ENCODE measurements around the gene LITAF. TPM values are rescaled to one million over a fixed set of nuclear protein-coding genes. Genes with fewer than 3 reads are reported as not detected.
A peak's percentile ranks its signal among the peaks of the same experiment; 100 is the strongest.
"Not testable (repeated sequence)": the region's sequence is repeated elsewhere in the genome, so short reads cannot be mapped to it uniquely, and the experiment has no call there.

Gene LITAF
- total and polyA plus RNA-seq, 4 donors: 40.7 to 86.3 (median 59.3) TPM

DNA sequence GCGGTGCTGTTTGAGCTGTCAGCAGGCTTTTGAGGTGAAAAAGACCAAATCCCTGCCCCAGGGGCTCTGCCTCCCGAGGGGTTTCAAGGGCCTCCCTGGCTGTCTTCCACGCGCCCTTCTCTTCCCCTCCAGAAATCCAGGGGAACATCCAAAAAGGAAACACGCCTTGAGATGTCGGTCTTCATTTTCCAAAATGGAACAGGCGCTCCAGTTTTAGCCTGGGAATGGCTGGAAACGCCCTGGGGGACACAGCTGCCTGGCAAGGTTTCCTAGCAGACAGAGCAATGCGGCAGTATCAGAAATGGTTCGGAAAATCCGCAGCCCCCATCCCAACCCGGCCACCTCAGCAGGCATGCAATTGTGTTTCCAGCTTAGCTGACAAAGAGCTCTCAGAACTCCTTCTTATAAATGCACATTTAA lies 16.6 kb upstream of the LITAF start:
- WGBS (ENCODE audit: insufficient coverage): 12% methylated on average over 11 of the region's 12 CpGs
- H3K36me3 ChIP-seq (ENCODE audit: control insufficient read depth, insufficient read depth, low read length): no peaks in the 10 kb centered on the region
- no peak overlapping the region for H3K4me3 ChIP-seq (ENCODE audit: low read depth, low read length)
- peaks cover 14% of the 10 kb centered on the region for H3K4me1 ChIP-seq (ENCODE audit: control insufficient read depth, insufficient read depth, low read length)
- no peaks in the 10 kb centered on the region for H3K27me3 ChIP-seq (ENCODE audit: control insufficient read depth, insufficient read depth, low read length)
- peak overlapping the region; percentile 44 for H3K27ac ChIP-seq (ENCODE audit: low read depth, low read length)
- H3K9me3 ChIP-seq (ENCODE audit: control insufficient read depth, insufficient read depth, low read length): no peaks in the 10 kb centered on the region
- DNase-seq (ENCODE audit: low read depth in 4 of 6, low spot score in 6 of 6): peak in 2 of 6 donors; percentile 57 to 63

- Histone ChIP-seq H3K4me3 (ENCODE audit: low read depth, low read length) (no peak overlapping the region), H3K27ac (ENCODE audit: low read depth, low read length) (no peak overlapping the region), H3K4me1 (ENCODE audit: control insufficient read depth, insufficient read depth, low read length) (peaks cover 22% of the 10 kb centered on the region), H3K27me3 (ENCODE audit: control insufficient read depth, insufficient read depth, low read length) (no peaks in the 10 kb centered on the region), H3K36me3 (ENCODE audit: control insufficient read depth, insufficient read depth, low read length) (no peaks in the 10 kb centered on the region), H3K9me3 (ENCODE audit: control insufficient read depth, insufficient read depth, low read length) (no peaks in the 10 kb centered on the region)
- 71% methylated on average over 4 of the region's 7 CpGs for WGBS (ENCODE audit: insufficient coverage)
- no peak for DNase-seq (ENCODE audit: low read depth in 4 of 6, low spot score in 6 of 6)
Observed at GRCh38 chr16:11602321-11602720, 15.6 kb upstream of the LITAF start.

DNA sequence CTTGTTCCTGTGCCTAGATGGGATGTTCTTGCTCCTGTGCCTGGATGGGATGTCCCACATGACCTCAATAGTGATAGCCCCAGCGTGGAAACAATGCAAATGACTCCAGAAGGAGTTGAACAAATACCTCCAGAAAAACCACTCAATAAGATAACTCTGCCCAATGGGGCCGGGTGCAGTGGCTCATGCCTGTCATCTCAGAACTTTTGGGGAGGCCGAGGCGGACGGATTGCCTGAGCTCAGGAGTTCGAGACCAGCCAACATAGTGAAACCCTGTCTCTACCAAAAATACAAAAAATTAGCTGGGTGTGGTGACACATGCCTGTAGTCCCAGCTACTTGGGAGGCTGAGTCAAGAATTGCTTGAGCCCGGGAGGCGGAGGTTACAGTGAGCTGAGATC lies 15.2 kb upstream of the LITAF start:
- Histone ChIP-seq H3K27me3 (ENCODE audit: control insufficient read depth, insufficient read depth, low read length) (no peaks in the 10 kb centered on the region), H3K27ac (ENCODE audit: low read depth, low read length) (no peak overlapping the region), H3K9me3 (ENCODE audit: control insufficient read depth, insufficient read depth, low read length) (no peaks in the 10 kb centered on the region), H3K4me3 (ENCODE audit: low read depth, low read length) (no peak overlapping the region), H3K4me1 (ENCODE audit: control insufficient read depth, insufficient read depth, low read length) (peaks cover 24% of the 10 kb centered on the region), H3K36me3 (ENCODE audit: control insufficient read depth, insufficient read depth, low read length) (no peaks in the 10 kb centered on the region)
- 92% methylated on average over 6 of the region's 8 CpGs for WGBS (ENCODE audit: insufficient coverage)
- DNase-seq (ENCODE audit: low read depth in 4 of 6, low spot score in 6 of 6): no peak

- 97% methylated on average over 8 of the region's 8 CpGs for WGBS (ENCODE audit: insufficient coverage)
Observed at GRCh38 chr16:11601425-11601824, 14.7 kb upstream of the LITAF start.

DNA sequence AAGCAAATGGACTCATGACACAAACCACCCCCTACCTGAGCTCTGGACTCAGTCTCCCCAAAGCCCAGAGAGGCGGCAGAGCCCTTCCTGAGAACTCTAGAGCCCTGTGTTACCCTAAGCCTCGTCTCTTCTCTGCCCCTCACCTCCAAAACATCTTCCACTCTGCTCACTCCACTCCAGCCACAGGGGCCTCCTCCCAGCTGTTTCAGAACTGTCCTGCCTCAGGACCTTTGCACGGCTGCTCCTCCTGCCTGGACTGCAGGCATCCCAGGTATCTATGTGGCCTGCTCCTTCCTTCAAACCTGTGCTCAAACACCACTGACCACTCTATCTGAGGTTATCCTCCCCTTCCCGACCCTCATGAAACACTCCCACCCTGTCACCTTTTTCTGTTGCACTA lies 12.9 kb upstream of the LITAF start:
- no peak overlapping the region for H3K4me3 ChIP-seq (ENCODE audit: low read depth, low read length)
- WGBS (ENCODE audit: insufficient coverage): 100% methylated on average over 3 of the region's 4 CpGs
- no peak overlapping the region for H3K27ac ChIP-seq (ENCODE audit: low read depth, low read length)

More at GRCh38 chr16:11601425-11601824, 14.7 kb upstream of the LITAF start:
- no peak overlapping the region for H3K4me3 ChIP-seq (ENCODE audit: low read depth, low read length)
- no peaks in the 10 kb centered on the region for H3K36me3 ChIP-seq (ENCODE audit: control insufficient read depth, insufficient read depth, low read length)
- no peak overlapping the region for H3K27ac ChIP-seq (ENCODE audit: low read depth, low read length)
- peaks cover 24% of the 10 kb centered on the region for H3K4me1 ChIP-seq (ENCODE audit: control insufficient read depth, insufficient read depth, low read length)
- H3K27me3 ChIP-seq (ENCODE audit: control insufficient read depth, insufficient read depth, low read length): no peaks in the 10 kb centered on the region
- no peaks in the 10 kb centered on the region for H3K9me3 ChIP-seq (ENCODE audit: control insufficient read depth, insufficient read depth, low read length)
- no peak for DNase-seq (ENCODE audit: low read depth in 4 of 6, low spot score in 6 of 6)

DNA sequence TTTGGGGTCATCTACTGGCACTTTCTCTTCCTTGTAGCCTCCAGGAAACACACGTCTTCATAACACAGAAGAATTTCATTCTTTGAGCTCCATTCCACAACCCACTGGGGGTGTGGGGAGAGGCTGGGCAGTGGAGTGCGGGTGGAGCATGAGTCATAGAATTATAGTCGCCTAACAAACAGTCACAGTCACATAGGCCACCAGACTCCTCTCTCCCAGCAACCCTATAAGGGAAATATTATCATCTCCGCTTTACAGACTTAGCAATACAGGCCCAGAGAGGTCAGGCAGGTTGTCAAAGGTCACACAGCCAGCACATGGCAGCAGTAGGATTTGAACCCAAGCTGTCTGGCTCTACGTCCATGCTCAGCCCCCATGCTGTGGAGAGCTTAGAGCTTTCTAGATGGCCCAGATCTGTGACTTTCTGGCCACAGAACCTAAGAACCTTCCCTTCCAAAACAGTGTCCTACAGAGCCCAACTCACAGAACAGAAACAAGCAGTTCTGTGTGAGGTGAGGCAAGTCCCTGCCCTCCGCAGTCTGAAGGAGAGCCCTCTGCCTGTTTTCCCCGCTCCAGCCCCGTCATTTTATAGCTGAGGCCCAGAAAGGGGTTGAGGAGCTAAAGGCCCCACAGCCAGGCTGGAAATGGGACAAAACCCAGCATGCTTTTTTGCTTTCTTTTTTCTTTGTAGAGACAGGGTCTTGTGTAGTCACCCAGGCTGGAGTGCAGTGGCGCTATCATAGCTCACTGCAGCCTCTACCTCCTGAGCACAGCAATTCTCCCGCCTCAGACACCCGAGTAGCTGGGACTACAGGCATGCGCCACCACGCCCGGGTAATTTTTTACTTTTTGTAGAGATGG lies 10.7 kb upstream of the LITAF start:
- Histone ChIP-seq H3K4me3 (ENCODE audit: low read depth, low read length) (no peak overlapping the region), H3K4me1 (ENCODE audit: control insufficient read depth, insufficient read depth, low read length) (peaks cover 14% of the 10 kb centered on the region), H3K9me3 (ENCODE audit: control insufficient read depth, insufficient read depth, low read length) (no peaks in the 10 kb centered on the region), H3K27ac (ENCODE audit: low read depth, low read length) (peak overlapping the region; percentile 69), H3K27me3 (ENCODE audit: control insufficient read depth, insufficient read depth, low read length) (no peaks in the 10 kb centered on the region), H3K36me3 (ENCODE audit: control insufficient read depth, insufficient read depth, low read length) (no peaks in the 10 kb centered on the region)
- 63% methylated on average over 5 of the region's 14 CpGs for WGBS (ENCODE audit: insufficient coverage)
- peak in 2 of 6 donors; percentile 29 to 71 for DNase-seq (ENCODE audit: low read depth in 4 of 6, low spot score in 6 of 6)

More for the DNA sequence above, 12.9 kb upstream of the LITAF start:
- Histone ChIP-seq H3K27me3 (ENCODE audit: control insufficient read depth, insufficient read depth, low read length) (no peaks in the 10 kb centered on the region), H3K9me3 (ENCODE audit: control insufficient read depth, insufficient read depth, low read length) (no peaks in the 10 kb centered on the region), H3K36me3 (ENCODE audit: control insufficient read depth, insufficient read depth, low read length) (no peaks in the 10 kb centered on the region), H3K4me1 (ENCODE audit: control insufficient read depth, insufficient read depth, low read length) (peaks cover 24% of the 10 kb centered on the region)
- DNase-seq (ENCODE audit: low read depth in 4 of 6, low spot score in 6 of 6): no peak

- 87% methylated on average over 2 of the region's 4 CpGs for WGBS (ENCODE audit: insufficient coverage)
- no peak overlapping the region for H3K4me3 ChIP-seq (ENCODE audit: low read depth, low read length)
- H3K4me1 ChIP-seq (ENCODE audit: control insufficient read depth, insufficient read depth, low read length): peaks cover 14% of the 10 kb centered on the region
- H3K9me3 ChIP-seq (ENCODE audit: control insufficient read depth, insufficient read depth, low read length): no peaks in the 10 kb centered on the region
- H3K27ac ChIP-seq (ENCODE audit: low read depth, low read length): peak overlapping the region; percentile 69
- DNase-seq (ENCODE audit: low read depth in 4 of 6, low spot score in 6 of 6): no peak
- H3K36me3 ChIP-seq (ENCODE audit: control insufficient read depth, insufficient read depth, low read length): no peaks in the 10 kb centered on the region
- no peaks in the 10 kb centered on the region for H3K27me3 ChIP-seq (ENCODE audit: control insufficient read depth, insufficient read depth, low read length)
Observed at GRCh38 chr16:11596572-11597226, 10.0 kb upstream of the LITAF start.

- H3K27ac ChIP-seq (ENCODE audit: low read depth, low read length): no peak overlapping the region
- WGBS (ENCODE audit: insufficient coverage): 88% methylated on average over 1 of the region's 3 CpGs
- DNase-seq (ENCODE audit: low read depth in 4 of 6, low spot score in 6 of 6): no peak
- H3K4me3 ChIP-seq (ENCODE audit: low read depth, low read length): no peak overlapping the region
- H3K4me1 ChIP-seq (ENCODE audit: control insufficient read depth, insufficient read depth, low read length): peaks cover 13% of the 10 kb centered on the region
- H3K9me3 ChIP-seq (ENCODE audit: control insufficient read depth, insufficient read depth, low read length): peaks cover 3% of the 10 kb centered on the region
- no peaks in the 10 kb centered on the region for H3K27me3 ChIP-seq (ENCODE audit: control insufficient read depth, insufficient read depth, low read length)
- no peaks in the 10 kb centered on the region for H3K36me3 ChIP-seq (ENCODE audit: control insufficient read depth, insufficient read depth, low read length)
Observed at GRCh38 chr16:11593581-11593980, 6.9 kb upstream of the LITAF start.

- not testable (repeated sequence) for H3K4me3 ChIP-seq (ENCODE audit: low read depth, low read length); H3K4me1 ChIP-seq (ENCODE audit: control insufficient read depth, insufficient read depth, low read length); H3K27ac ChIP-seq (ENCODE audit: low read depth, low read length); H3K27me3 ChIP-seq (ENCODE audit: control insufficient read depth, insufficient read depth, low read length); DNase-seq (ENCODE audit: low read depth in 4 of 6, low spot score in 6 of 6); H3K36me3 ChIP-seq (ENCODE audit: control insufficient read depth, insufficient read depth, low read length); H3K9me3 ChIP-seq (ENCODE audit: control insufficient read depth, insufficient read depth, low read length)
- WGBS (ENCODE audit: insufficient coverage): 95% methylated on average over 4 of the region's 9 CpGs
Observed at GRCh38 chr16:11593076-11593475, 6.4 kb upstream of the LITAF start.

All from spinal cord (tissue), 10 donors.